ENCODE measurements around the gene MYO15B. TPM values are rescaled to one million over a fixed set of nuclear protein-coding genes. Genes with fewer than 3 reads are reported as not detected.
A peak's percentile ranks its signal among the peaks of the same experiment; 100 is the strongest.

The MYO15B gene
- total RNA-seq, 1 experiment from 2014 or later, result 0.93 TPM

DNA sequence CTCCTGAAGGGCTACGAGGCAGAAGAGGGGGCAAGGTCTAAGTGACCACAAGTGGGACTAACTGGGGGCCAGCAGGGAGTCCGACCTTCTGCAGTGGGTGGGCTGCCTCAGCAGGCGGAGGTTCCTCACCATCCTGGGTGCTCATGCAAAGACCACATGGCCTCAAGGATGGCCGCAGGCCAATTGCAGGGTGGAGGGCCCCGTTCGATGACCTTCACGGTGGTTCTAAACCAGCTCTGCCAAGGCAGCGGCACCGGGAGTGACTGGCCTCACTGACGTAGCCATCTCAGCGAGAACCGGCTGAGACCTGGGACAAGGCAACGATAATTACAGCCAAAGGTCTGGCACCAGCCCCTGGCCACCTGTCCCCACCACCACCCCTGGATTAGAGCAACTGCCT, 51.3 kb downstream of the MYO15B start:
- no peak for DNase-seq (ENCODE audit: low read depth)

DNA sequence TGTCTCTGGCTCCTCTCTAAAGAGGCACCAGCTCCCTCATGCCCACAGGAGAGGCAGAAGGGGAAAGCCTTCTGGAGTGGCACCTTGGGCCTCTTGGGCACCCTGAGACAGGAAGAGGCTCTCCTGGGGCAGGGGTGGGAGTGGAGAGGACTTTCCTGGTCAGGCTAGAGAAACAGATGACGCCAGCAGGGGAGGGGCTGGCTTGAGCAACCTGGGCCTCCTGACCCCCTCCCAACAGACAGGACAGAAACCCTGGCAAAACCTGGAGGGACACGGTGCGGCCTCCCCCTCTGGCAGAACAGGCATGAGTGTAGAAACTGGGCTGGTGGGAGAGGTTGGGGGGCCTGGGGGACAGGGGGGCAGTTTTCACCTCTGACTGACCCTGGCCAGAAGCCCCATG, 51.7 kb downstream of the MYO15B start:
- no peak for DNase-seq (ENCODE audit: low read depth)

DNA sequence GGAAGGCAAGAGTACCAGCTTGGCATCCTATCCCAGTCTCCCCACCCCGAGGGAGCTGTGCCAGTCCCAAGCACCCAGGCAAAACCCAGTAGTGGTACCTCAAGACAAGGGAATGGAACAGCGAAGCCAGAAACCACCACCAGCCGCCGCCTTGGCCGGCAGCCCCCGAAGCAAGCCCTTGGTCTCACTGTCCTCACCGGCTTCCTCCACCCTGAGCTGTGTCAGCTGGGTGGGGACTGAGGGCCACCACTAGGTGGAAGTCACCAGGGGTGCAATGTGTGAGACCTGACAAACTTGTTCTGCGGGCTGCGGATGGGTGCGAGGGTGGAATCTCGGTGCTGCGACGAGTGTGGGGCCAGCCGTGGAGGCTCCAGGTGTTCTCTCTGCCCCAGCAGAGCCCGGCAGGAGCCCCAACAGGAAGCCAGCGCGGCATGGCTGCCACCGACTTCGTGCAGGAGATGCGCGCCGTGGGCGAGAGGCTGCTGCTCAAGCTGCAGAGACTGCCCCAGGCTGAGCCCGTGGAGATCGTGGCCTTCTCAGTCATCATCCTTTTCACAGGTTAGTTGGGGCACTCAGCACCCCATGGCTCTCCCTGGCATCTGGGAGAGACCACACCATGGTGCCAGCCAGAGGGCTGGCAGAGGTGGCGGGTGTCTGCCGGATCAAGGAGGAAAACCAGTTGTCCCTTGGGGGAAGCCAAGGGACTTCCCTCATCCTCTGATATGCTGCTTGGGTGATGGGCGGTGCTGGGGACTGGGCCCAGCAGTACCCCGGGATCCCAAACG, 52.4 kb downstream of the MYO15B start:
- no peak for DNase-seq (ENCODE audit: low read depth)

DNA sequence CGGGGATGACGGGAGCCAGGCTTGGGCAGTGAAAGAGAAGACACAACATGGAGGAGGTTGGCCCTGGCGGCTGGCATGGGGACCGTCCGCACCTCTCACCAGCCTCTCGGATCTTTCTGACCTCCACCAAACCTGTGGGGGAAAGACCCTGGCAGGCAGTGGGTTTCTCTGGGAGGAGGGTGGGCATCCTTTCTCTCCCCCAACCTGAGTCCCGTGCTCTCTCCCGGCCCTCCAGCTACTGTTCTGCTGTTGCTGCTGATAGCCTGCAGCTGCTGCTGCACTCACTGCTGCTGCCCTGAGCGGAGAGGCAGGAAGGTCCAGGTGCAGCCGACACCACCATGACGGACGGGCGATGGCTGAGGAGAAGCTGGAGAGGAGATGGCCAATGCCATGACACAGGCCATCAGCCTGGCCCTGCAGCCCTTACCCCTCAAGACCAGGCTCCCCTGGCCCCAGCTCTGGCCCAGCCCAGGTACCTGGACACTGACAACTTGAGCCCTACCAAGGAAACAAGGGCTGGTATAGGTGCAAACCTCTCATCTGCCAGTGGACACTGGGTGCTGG, 53.0 kb downstream of the MYO15B start:
- no peak for DNase-seq (ENCODE audit: low read depth)

DNA sequence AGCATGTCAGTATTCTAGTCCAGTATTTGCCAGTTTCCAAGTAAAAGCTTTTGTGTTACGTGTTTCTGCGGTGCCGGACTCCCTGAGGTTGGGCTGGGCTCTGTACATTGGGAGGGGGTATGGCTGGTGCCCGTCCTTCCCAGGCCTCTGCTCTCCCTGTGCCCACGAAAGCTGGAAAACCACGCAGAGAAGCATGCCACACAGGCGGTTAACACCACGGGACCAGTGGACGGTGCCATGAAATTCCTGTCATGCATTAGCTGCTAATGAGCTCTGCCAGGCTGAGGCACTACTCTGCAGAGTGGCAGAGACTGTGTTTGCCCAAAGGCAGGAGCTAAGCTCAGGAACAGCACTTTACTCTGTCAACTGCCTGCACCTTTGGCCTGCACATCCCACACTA, 53.7 kb downstream of the MYO15B start:
- no peak for DNase-seq (ENCODE audit: low read depth)

DNA sequence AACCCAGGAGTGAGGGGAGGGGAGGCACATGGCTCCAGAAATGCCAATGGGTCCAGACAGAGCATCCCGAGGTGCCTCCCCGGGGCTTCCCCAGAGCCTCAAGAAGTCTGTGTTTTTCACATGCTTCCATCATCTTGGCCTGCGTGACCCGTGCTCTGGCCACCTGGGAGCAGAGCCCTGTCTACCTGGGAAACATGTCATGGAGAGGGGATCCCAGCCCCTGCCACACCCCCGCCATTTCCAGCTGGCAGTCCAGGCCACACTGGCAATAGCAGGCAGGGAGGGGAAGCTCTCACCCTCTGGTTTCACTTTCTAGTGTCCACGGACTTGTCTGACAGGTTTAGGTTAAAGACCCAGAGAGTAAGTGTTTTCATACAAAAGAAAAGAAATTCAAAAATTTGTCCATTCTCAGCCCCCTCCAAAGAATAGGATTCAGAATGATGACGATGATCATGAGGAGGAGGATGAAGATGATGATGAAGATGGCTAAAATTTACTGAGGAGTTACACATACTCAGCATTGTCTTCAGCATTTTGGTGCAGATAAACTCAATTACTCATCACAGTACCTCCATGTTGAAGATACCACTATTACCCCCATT, 54.7 kb downstream of the MYO15B start:
- no peak for DNase-seq (ENCODE audit: low read depth)

DNA sequence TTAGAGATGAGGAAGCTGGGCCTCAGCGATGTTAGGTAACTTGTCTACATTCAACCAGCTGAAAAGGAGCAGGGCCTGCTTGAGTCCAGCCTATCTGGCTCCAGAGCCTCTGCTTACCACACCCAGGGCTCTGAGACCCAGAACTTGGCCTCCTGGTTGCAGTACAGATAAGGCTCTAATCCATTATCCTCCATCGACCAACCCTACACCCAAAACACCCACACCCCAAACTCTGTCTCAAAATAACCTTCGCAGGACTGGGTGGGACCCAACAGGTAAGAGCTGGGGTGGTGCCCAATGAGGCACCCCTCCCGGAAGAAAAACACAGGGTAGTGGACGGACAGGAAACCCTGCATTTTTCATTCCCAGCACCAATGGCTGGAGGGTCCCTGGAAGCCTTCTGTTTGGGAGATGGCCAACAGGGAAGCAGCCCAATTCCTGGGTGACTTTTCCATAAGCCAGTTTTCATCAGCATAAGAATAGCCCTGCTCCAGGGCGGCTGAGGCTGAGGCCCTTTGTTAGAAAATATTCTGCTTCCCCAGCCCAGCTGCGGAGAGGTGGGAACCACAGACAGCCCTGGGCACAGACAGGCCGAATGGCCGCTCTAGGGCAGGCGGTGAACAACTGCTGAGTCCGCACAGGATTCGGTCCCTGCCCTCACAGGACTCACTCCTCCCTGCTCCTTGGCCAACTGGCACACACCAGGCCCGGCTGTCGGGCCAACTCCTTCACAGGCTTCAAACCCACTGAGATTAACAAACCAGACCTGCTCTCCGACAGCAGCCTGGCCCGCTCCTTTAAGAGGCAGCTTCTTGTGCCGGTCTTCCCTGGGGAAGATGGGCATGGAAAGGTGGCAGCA, 55.4 kb downstream of the MYO15B start:
- no peak for DNase-seq (ENCODE audit: low read depth)

DNA sequence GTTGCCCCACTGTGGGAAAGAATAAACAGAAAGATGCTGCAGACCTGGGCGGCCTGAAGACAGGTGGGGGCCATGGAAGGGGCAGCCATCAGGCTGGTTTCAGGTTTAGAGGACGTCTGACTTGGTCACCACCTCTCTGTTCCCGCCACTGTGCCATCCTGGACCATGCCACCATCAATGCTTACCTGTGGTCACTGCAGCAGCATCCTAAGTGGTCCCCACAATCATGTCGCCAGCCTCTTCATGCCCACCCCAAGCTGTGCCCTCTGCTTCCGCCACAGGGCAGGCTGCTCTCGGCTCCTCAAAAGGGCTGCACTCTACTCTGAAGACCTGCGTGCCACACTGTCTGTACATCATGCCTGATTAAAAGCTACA, 56.0 kb downstream of the MYO15B start:
- no peak for DNase-seq (ENCODE audit: low read depth)

DNA sequence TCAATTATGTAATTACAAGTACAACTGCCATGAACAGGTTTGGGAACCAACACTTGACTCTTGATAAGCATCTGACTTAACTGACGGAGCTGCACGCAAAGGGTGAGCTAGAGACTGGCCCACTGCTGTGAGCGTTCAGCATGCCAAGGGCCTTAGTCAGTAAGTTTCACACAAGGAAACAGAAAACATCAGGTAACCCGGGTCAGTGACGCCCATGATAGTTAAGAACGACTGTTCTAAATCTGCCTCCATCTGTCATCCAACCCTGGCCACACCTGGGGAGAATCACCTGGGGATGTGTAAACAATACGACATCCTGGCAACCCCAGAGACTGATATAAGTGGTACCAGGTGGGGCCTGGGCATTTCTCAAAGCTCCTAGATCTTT, 57.9 kb downstream of the MYO15B start:
- no peak for DNase-seq (ENCODE audit: low read depth)

DNA sequence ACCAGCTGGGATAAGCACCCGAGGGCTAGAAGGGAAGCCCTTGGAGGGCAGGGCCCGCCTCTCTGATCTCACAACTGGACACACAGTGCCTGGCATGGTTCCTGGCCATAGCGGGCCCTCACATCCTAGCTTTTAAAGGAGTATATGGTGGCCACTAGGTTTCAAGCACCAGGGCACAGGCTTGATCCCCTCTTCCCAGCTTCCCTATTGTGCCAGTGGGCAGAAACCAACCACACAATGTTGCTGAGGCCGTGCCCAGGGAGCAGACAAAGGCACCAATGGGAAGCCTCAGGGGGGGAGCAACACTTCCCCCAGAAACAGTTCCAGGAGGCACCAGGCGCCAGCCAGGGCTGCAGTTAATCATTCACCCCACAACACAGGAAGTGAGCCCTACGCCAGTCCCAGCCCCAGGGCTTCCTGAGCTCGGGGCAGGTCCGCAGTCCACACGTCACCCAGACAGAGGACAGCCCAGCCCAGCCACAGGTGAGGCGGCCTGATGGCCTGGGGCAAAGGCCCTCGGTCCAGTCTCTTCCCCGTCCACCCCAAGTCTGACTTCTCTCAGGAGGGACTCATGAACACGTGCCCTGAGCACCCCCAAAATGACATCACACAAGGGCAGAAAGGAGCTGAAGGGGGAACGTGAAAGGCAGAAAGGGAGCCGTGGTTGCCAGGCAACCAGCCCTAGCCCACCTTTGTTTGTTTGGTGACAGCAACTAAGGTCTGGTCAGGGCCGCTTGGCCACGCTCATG, 58.5 kb downstream of the MYO15B start:
- DNase-seq (ENCODE audit: low read depth), result no peak

DNA sequence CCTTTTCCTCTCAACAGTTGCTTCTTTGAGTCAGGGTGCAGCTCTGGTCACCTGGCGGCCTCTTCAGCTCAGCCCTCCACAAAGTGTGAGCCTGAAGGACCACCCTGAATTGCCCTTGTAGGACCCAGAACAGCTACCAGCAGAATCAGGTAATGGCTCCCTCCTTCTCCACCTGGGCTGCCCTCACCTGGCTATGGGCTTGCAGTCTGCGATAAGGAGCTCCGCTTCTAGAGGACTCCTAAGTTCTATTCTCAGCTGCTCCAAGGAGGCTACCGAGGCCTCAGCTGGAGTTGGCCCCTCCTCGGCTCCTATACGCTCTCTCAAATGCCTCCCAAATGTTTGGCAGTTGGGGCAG, 59.0 kb downstream of the MYO15B start:
- DNase-seq (ENCODE audit: low read depth), result no peak

DNA sequence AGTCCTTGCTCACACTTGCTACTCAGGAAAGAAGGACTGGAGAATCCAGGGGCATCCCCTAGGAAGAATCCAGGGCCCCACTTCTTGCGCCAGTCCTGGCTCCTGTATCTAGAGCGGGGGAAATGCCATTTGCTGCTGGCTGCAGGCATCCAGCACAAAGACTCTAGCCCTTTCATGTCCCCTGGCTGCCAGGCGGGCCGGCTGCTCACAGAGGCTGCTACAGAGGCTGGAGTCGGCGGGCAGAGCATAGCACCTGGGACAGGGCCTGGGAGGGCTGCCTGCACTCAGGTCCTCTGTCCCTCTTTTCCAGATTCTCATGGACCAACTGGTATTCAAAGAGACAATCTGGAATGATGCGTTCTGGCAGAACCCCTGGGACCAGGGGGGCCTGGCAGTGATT, 59.5 kb downstream of the MYO15B start:
- DNase-seq (ENCODE audit: low read depth), result no peak

DNA sequence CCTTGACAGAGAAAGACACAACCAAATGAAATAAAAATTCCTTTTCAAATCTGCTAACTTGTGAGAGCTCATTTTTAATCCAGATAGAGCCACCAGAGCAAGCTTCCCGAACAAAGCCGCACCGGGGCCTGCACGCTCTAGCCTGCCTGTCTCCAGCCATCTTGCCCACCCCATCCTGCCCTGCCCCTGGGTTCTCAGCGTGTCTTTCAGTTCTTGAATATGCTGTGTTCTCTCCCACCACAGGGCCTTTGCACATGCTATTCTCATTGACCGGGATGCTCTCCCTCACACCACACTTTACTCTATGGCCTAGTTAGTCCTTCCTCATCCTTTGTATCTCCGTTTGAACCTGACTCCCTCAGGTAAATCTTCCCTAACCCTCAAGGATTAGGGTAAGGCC, 60.3 kb downstream of the MYO15B start:
- DNase-seq (ENCODE audit: low read depth), result no peak

DNA sequence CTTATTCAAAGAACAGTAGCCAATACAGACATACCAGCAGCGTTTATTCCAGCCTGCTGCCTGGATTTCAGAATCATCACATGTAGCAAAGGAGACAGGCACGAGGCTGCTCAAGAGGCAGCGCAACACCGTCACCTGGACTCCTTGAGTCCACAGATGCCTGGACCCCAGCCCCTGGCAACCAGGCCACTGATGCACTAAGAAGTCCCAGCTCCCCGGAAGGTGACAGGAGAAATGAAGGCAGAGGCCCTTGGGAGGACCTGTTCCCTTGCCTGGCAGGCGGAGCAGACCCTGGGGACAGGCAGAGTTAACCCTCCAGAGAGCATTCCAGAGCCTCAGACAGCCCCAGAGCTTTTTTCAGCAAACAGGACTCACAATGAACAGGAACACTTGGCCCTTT, 62.1 kb downstream of the MYO15B start:
- DNase-seq (ENCODE audit: low read depth), result no peak

DNA sequence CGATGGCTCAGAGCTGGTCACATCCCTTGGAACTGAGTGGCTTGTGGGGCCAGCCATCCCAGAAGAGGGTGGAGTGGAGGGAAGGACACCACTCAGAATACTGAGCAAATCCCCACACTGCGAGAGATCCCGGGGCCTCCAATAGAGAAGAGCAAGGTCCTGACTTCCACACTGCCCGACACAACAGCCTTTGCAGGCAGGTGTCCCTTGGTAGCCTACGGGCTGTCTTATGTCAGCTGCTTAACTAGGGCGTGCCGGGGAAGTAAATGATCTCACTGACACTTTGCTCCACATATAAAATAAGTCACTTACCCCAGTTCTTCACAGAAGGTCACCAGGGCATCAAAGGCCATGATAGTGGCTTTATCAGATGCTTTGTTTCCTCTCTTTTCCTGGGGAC, 63.3 kb downstream of the MYO15B start:
- no peak for DNase-seq (ENCODE audit: low read depth)

DNA sequence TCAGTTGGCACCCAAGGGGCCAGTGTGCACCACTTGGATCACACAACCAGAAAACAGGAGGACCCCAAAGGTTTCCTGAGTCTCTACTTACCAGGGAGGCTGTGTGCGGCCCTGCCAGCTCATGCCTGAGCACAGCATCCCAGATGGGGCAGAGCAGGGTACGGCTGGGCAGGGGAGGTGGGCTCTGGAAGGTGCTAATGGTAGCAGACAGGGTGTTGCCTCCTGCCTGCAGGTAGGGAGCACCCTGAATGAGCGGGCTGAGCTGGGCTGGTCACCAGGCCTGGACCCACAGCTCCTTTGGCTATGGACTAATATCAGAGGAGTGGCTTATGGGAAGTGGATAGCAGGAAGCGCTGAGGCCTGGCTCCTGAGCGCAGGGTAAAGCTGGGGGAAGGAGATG, 64.7 kb downstream of the MYO15B start:
- no peak for DNase-seq (ENCODE audit: low read depth)

DNA sequence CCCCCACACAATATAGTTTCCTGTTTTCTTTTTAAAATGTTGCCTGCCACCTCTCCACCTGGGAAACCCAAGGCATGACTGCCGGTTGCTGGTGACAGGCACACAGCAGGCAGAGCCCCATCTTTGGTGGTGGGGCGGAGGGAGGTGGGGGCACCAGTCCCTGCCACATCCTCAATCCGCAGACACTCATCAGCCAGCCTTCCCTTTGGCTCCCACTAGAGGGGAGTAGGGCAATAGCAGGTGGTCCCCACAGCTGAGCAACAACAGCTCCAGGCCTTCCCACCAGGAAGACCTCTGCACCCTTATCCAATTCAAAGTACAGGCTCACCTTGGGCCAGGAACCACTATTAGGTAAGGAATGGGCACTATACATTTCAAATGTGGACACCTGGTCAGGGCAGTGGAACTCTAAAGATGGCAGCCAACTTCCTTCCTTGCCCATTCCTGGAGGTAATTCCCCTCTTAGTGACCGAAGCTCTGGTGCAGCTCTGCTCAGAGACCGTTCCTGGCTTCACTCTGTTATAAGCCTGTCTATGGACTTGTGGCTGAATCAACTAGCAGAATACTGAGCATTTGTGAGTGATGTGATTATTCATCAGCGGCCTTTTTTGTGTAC, 65.4 kb downstream of the MYO15B start:
- peak; percentile 37 for DNase-seq (ENCODE audit: low read depth)

DNA sequence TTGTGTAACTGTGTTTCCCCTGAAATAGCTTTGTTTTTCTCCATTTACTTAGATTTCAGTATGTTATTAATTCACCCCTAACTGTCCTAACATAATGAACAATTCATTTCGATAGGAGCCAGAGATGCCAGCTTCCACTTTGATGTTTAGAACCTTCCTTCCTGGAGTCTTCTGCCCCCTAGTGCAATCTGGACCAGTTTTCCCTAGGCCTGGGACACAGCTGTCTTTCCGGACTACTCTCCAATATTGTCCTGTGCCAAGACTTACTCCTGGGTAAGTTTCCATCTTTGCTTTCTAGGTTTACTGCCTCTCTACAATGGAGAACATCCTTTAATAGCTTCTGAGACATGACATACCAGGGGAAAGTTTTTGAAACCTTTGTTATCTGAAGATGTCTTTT, 66.6 kb downstream of the MYO15B start:
- DNase-seq (ENCODE audit: low read depth), result no peak

DNA sequence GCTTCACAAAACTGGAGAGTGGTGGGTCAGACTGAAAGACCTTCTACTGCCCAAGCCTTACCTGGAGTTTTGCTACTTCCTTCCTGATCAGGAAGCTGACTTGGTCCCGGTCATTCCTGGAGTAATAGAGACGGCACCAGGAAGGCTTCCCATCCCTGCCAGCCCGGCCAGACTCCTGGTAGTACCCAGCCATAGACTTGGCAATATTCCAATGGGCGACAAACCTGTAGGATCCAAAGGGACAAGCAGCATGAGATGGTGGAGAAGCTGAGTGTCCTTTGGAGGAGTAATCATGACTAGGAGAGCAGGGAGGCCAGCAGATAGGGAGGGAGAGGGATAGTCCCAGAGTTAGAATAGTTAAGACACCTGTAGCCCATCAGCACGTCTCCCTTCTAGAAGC, 70.6 kb downstream of the MYO15B start:
- DNase-seq (ENCODE audit: low read depth), result no peak

DNA sequence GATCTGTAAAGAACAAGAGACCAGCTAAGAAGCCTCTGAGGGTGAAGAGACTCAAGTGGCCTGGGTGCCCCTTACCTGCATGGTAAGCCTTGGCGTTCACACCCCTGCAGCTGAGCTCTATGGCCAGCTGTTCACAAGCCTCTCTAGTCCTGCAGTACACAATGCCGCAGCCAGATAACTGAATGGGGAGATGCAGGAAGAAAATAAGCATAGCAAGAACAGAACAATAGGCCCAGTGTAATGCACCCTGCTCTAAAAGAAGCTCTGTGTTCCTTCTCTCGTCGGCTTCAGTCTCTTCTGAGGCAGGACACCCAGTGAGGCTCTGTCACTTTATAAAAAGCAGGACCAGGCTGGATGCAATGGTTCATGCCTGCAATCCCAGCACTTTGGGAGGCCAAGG, 73.9 kb downstream of the MYO15B start:
- DNase-seq (ENCODE audit: low read depth), result no peak

DNA sequence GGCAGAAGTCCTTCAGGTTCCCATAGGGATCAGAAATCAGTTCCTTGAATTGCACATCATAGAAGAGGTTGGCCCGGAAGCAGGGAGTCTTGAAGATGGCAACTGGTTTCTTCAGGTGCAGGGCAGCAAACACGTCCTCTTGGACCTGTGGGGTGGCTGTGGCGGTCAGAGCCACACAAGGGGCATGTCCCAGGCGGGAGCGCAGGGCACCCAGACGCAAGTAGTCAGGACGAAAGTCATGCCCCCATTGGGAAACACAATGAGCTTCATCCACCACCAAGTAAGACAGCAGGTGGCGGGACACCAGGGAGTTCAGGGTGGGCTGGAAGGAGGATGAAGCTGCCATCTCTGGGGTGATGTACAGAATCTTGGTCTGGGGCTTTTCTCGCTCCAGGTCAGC, 74.9 kb downstream of the MYO15B start:
- no peak for DNase-seq (ENCODE audit: low read depth)
